ENCODE results near the gene CREB5.

- no peak for TF ChIP-seq CTCF (IDR thresholded peaks at IDR 0.05)
- no peak for TF ChIP-seq POLR2A (IDR thresholded peaks at IDR 0.05; ENCODE audit: low read depth)
Measured at GRCh38 chr7:28481091-28481926, 69.0 kb downstream of the CREB5 start.

Data from esophagus muscularis mucosa (tissue), 3 donors.